ENCODE measurements around the gene BLVRB.
A peak's percentile ranks its signal among the peaks of the same experiment; 100 is the strongest.
"Not testable (repeated sequence)": the region's sequence is repeated elsewhere in the genome, so short reads cannot be mapped to it uniquely, and the experiment has no call there.

Gene BLVRB

GRCh38 chr19:40416918-40417642, 48.5 kb downstream of the BLVRB start:
- FAIRE-seq (no peak), DNase-seq (ENCODE audit: insufficient read length, low spot score) (no peak)
- no peak for TF ChIP-seq POLR2A (IDR thresholded peaks at IDR 0.05; ENCODE audit: low read depth, low read length)

- DNase-seq (ENCODE audit: insufficient read length, low spot score) (no peak), FAIRE-seq (no peak)
- no peak for TF ChIP-seq POLR2A (IDR thresholded peaks at IDR 0.05; ENCODE audit: low read depth, low read length)
These were observed 49.8 kb downstream of the BLVRB start for GRCh38 chr19:40415768-40416167.

- TF ChIP-seq POLR2A (IDR thresholded peaks at IDR 0.05; ENCODE audit: low read depth, low read length), result no peak
- FAIRE-seq (no peak), DNase-seq (ENCODE audit: insufficient read length, low spot score) (no peak)
These were observed 50.7 kb downstream of the BLVRB start for GRCh38 chr19:40414542-40415535.

- no peak for FAIRE-seq
- no peak for TF ChIP-seq POLR2A (IDR thresholded peaks at IDR 0.05; ENCODE audit: low read depth, low read length)
These were observed 52.2 kb downstream of the BLVRB start, which contains the start of gene PRX for GRCh38 chr19:40413291-40413845. TSS of gene PRX (minus strand) at chr19:40413378. CDS start at chr19:40407932, 5,446 bp downstream.

GRCh38 chr19:40412866-40413265, 52.7 kb downstream of the BLVRB start:
- DNase-seq (ENCODE audit: insufficient read length, low spot score) (no peak), FAIRE-seq (no peak)
- no peak for TF ChIP-seq POLR2A (IDR thresholded peaks at IDR 0.05; ENCODE audit: low read depth, low read length)

More at GRCh38 chr19:40413291-40413845, 52.2 kb downstream of the BLVRB start, which contains the start of gene PRX:
- no peak for DNase-seq (ENCODE audit: insufficient read length, low spot score)

GRCh38 chr19:40411958-40412499, 53.5 kb downstream of the BLVRB start:
- FAIRE-seq, result no peak
- TF ChIP-seq POLR2A (IDR thresholded peaks at IDR 0.05; ENCODE audit: low read depth, low read length), result no peak

GRCh38 chr19:40411125-40411842, 54.3 kb downstream of the BLVRB start:
- FAIRE-seq (no peak), DNase-seq (ENCODE audit: insufficient read length, low spot score) (no peak)
- TF ChIP-seq POLR2A (IDR thresholded peaks at IDR 0.05; ENCODE audit: low read depth, low read length), result no peak

More at GRCh38 chr19:40411958-40412499, 53.5 kb downstream of the BLVRB start:
- no peak for DNase-seq (ENCODE audit: insufficient read length, low spot score)

- DNase-seq (ENCODE audit: insufficient read length, low spot score) (no peak), FAIRE-seq (no peak)
- TF ChIP-seq POLR2A (IDR thresholded peaks at IDR 0.05; ENCODE audit: low read depth, low read length), result no peak
These were observed 55.5 kb downstream of the BLVRB start for GRCh38 chr19:40410030-40410389.

GRCh38 chr19:40408598-40408925, 57.0 kb downstream of the BLVRB start:
- FAIRE-seq; DNase-seq (ENCODE audit: insufficient read length, low spot score): not testable (repeated sequence)

GRCh38 chr19:40407714-40408597, 57.6 kb downstream of the BLVRB start:
- no peak for FAIRE-seq
- TF ChIP-seq POLR2A (IDR thresholded peaks at IDR 0.05; ENCODE audit: low read depth, low read length), result no peak
- no peak for DNase-seq (ENCODE audit: insufficient read length, low spot score)

GRCh38 chr19:40403262-40403984, 62.1 kb downstream of the BLVRB start:
- peak; percentile 57; the same call in 1 of the 2 replicates for TF ChIP-seq POLR2A (IDR thresholded peaks at IDR 0.05; ENCODE audit: low read depth, low read length)
- no peak for FAIRE-seq
- DNase-seq (ENCODE audit: insufficient read length, low spot score), result peak; percentile 99

- no peak for DNase-seq (ENCODE audit: insufficient read length, low spot score)
- TF ChIP-seq POLR2A (IDR thresholded peaks at IDR 0.05; ENCODE audit: low read depth, low read length), result no peak
- FAIRE-seq, result no peak
These were observed 65.0 kb downstream of the BLVRB start for GRCh38 chr19:40400559-40400958.

Data from H54 (cell line).